MCF 10A (cell line): ENCODE data around the gene NATD1. TPM values are rescaled to one million over a fixed set of nuclear protein-coding genes. Genes with fewer than 3 reads are reported as not detected.

Experiments
- BruUV-seq: library from RNA; stranded (reverse); fragments of 400-500 nt; replicated peaks from 2 replicates; lab custom pipeline; 2021; lab: Mats Ljungman, UMichigan
- CTCF ChIA-PET: fragments of 300-600 bp; sonication (Branson Sonifier 250); formaldehyde crosslinking; extraction: SDS; loops from one replicate; lab custom pipeline; 2021; ENCODE audit warnings: antibody characterized with exemption, inconsistent platforms; lab: Yijun Ruan, JAX
- POLR2A ChIA-PET: fragments of 300-600, 350-650 bp; sonication (Branson Sonifier 250); formaldehyde crosslinking; extraction: SDS; loops from one replicate; lab custom pipeline; 2020; ENCODE audit warnings: antibody characterized with exemption, inconsistent platforms; lab: Yijun Ruan, JAX
- DNase-seq: peaks from one replicate; pipeline ENCODE4 v3.0.0-alpha.2; 2018; ENCODE audit not compliant: unreplicated experiment
- H3K27ac Mint-ChIP-seq: one replicate; pipeline ENCODE4 v1.8.0; 2022; ENCODE audit warnings: mild to moderate bottlenecking, low read depth, mixed read lengths; ENCODE audit not compliant: unreplicated experiment
- H3K27me3 Mint-ChIP-seq: one replicate; pipeline ENCODE4 v1.8.0; 2022; ENCODE audit warnings: mixed read lengths; ENCODE audit not compliant: insufficient read depth, unreplicated experiment
- H3K36me3 Mint-ChIP-seq: one replicate; pipeline ENCODE4 v1.8.0; 2022; ENCODE audit warnings: mild to moderate bottlenecking, moderate library complexity, mixed read lengths; ENCODE audit not compliant: insufficient read depth, unreplicated experiment
- H3K4me1 Mint-ChIP-seq: one replicate; pipeline ENCODE4 v1.8.0; 2022; ENCODE audit warnings: mixed read lengths; ENCODE audit not compliant: insufficient read depth, unreplicated experiment
- H3K4me3 Mint-ChIP-seq: one replicate; pipeline ENCODE4 v1.8.0; 2022; ENCODE audit warnings: mild to moderate bottlenecking, moderate library complexity, mixed read lengths; ENCODE audit not compliant: unreplicated experiment
- H3K9me3 Mint-ChIP-seq: one replicate; pipeline ENCODE4 v1.8.0; 2022; ENCODE audit warnings: mixed read lengths; ENCODE audit not compliant: unreplicated experiment
- CTCF ChIP-seq: fragments of 200-600 bp; IDR thresholded peaks from one replicate; pipeline ENCODE4 v1.8.0; 2022; ENCODE audit warnings: antibody characterized with exemption, mild to moderate bottlenecking; ENCODE audit not compliant: unreplicated experiment
- intact Hi-C: fragments of 100-400 bp; cut with micrococcal nuclease; formaldehyde crosslinking; loops from 2 replicates; pipeline ENCODE4 v1.14.1; 2022
- total RNA-seq: library from RNA; stranded (reverse); gene quantifications from 2 replicates; pipeline ENCODE4 v1.2.3, GENCODE V29; 2022

NATD1 gene
- total RNA-seq, 1 experiment from 2014 or later = 2.3 TPM

DNA sequence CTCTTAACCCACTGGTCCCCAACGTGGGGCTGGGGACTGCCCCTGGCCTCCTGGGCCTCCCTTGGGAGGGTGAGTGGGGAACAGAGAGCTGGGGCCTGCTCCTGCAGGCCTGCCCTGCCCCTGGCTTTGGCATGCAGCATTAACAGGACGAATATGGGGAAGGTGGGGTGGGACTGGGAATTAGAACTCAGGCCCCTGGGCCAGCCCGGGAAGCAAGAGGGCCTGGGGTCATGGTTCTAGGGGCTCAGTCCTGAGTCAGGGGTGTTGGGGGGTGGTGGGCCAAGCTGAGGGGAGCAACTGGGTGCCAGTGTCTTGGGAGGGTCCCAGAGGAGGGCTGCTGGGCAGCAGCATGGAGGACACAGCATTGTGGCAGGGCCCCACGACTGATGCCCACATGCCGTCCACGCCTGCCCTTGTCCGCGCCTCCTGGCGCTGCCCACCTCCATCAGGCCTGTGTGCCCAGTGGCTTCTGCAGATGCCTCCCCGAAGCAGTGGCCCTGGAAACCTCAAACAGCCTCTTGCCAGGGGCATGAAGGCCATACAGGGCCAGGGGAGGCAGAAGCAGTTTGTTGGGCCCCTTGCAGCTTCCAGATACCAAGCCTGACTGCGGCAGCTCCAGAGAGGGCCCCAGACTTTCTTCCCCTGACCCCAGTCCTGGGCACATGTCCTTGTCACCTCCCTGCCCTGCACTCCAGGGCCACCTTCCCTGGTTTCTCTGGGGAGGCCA is 36.1 kb upstream of the NATD1 start:
- Mint-ChIP-seq H3K27me3 (no peaks in the 10 kb centered on the region), H3K4me1 (peaks cover 24% of the 10 kb centered on the region), H3K9me3 (no peaks in the 10 kb centered on the region), H3K27ac (no peak overlapping the region), H3K36me3 (peaks cover 19% of the 10 kb centered on the region), H3K4me3 (no peak overlapping the region)
- no peak for TF ChIP-seq CTCF
- DNase-seq = no peak
- intact Hi-C loops = loop anchor here (5.0 kb wide), 1 partner anchor 77 kb away; the partner anchor contains the start of gene TMEM11
- BruUV-seq = no TSS peak
- ChIA-PET POLR2A (no interaction called here), CTCF (interaction anchor here (0.7 to 2.7 kb wide), 3 partner anchors 9 to 92 kb away, joined by 3 to 13 read pairs (median 5); no protein-coding TSS in a partner anchor)

DNA sequence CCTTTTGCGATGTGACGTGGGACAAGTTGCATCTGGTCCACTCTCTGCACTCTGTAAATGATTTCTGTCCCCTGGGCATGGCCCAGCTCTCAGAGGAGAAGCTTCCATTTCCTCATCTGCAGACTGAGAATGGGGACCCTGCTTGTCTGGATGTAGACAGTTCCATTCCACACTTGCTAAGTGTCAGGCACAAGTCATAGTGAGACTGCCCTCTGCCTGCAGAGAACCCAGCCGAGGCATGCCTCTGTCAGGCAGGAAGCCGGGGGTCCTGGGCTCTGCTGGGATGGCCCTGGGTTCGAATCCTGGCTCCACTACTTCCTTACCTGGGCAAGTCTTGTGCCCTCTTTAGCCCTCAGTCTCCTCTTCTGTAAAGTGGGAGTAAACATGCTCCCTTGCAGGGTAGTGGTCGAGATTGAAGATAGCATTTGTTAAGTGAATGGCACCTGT is 35.4 kb upstream of the NATD1 start:
- intact Hi-C loops = loop anchor here (5.0 kb wide), 1 partner anchor 76 kb away; the partner anchor contains the start of gene TMEM11
- H3K4me1 Mint-ChIP-seq = peaks cover 24% of the 10 kb centered on the region
- peaks cover 19% of the 10 kb centered on the region for H3K36me3 Mint-ChIP-seq
- ChIA-PET CTCF (interaction anchor here (0.5 to 2.7 kb wide), 6 partner anchors 9 to 223 kb away, joined by 3 to 13 read pairs (median 4); no protein-coding TSS in a partner anchor), POLR2A (interaction anchor here (0.5 to 4.1 kb wide), 9 partner anchors 13 to 261 kb away, joined by 3 to 47 read pairs (median 17); partner anchors contain the start of genes DHRS7B, NATD1, TMEM11 and USP22)
- BruUV-seq = no TSS peak
- H3K27me3 Mint-ChIP-seq = no peaks in the 10 kb centered on the region
- DNase-seq = no peak
- peak overlapping the region; percentile 83 for H3K27ac Mint-ChIP-seq
- peak overlapping the region; percentile 86 for H3K4me3 Mint-ChIP-seq
- no peaks in the 10 kb centered on the region for H3K9me3 Mint-ChIP-seq
- no peak for TF ChIP-seq CTCF

- H3K27ac Mint-ChIP-seq = peak overlapping the region; percentile 83
- peak; percentile 99 for DNase-seq
- H3K4me1 Mint-ChIP-seq = peaks cover 24% of the 10 kb centered on the region
- intact Hi-C loops = loop anchor here (2.0 to 5.0 kb wide), 2 partner anchors 76 to 245 kb away; partner anchors contain the start of genes TMEM11 and USP22
- TF ChIP-seq CTCF = no peak
- H3K4me3 Mint-ChIP-seq = peak overlapping the region; percentile 86
- ChIA-PET POLR2A (interaction anchor here (0.5 to 4.1 kb wide), 14 partner anchors 8 to 262 kb away, joined by 3 to 47 read pairs (median 8); partner anchors contain the start of genes DHRS7B, NATD1, TMEM11 and USP22), CTCF (interaction anchor here (0.6 to 2.7 kb wide), 10 partner anchors 8 to 251 kb away, joined by 3 to 13 read pairs (median 4); no protein-coding TSS in a partner anchor)
- H3K36me3 Mint-ChIP-seq = peaks cover 13% of the 10 kb centered on the region
- no peaks in the 10 kb centered on the region for H3K9me3 Mint-ChIP-seq
- no peaks in the 10 kb centered on the region for H3K27me3 Mint-ChIP-seq
- BruUV-seq = no TSS peak
Measured at GRCh38 chr17:21287703-21288449, 34.7 kb upstream of the NATD1 start.
